GM21723 (cell line): ENCODE measurements around the gene EIF3I.

Experiments
- ATAC-seq: cut with Tn5 transposase; IDR thresholded peaks from one replicate; pipeline ENCODE4 v1.9.1; 2021; ENCODE audit warnings: mild to moderate bottlenecking, moderate library complexity; ENCODE audit not compliant: unreplicated experiment

Gene EIF3I

GRCh38 chr1:32221980-32222755, at the start of gene EIF3I, which contains the start of gene TMEM234:
Gene EIF3I (plus strand): TSS chr1:32222407. CDS start chr1:32222442, 35 bp downstream.
Gene TMEM234 (minus strand): TSS chr1:32222353. CDS start chr1:32222322, 31 bp downstream.
- ATAC-seq: peak; percentile 90

- ATAC-seq: no peak
Observed at GRCh38 chr1:32172621-32173245, 49.5 kb upstream of the EIF3I start.

GRCh38 chr1:32178380-32179192, 43.6 kb upstream of the EIF3I start:
- no peak for ATAC-seq

GRCh38 chr1:32179193-32179442, 43.1 kb upstream of the EIF3I start:
- peak; percentile 4 for ATAC-seq

- peak; percentile 77 for ATAC-seq
Observed at GRCh38 chr1:32179443-32180185, 42.6 kb upstream of the EIF3I start, which contains the start of gene TXLNA. Gene TXLNA (plus strand): TSS chr1:32179675. CDS start chr1:32180346, 671 bp downstream.

GRCh38 chr1:32180186-32181060, 41.8 kb upstream of the EIF3I start:
- no peak for ATAC-seq

- no peak for ATAC-seq
Observed at GRCh38 chr1:32181065-32181464, 41.1 kb upstream of the EIF3I start.

- ATAC-seq: no peak
Observed at GRCh38 chr1:32181563-32181962, 40.6 kb upstream of the EIF3I start.

GRCh38 chr1:32182060-32182459, 40.1 kb upstream of the EIF3I start:
- ATAC-seq: no peak

GRCh38 chr1:32184650-32185049, 37.6 kb upstream of the EIF3I start:
- no peak for ATAC-seq

GRCh38 chr1:32186077-32186476, 36.1 kb upstream of the EIF3I start:
- ATAC-seq: no peak

- no peak for ATAC-seq
Observed at GRCh38 chr1:32186491-32186890, 35.7 kb upstream of the EIF3I start.

- ATAC-seq: no peak
Observed at GRCh38 chr1:32187850-32188249, 34.4 kb upstream of the EIF3I start.

- ATAC-seq: no peak
Observed at GRCh38 chr1:32192220-32192948, 29.8 kb upstream of the EIF3I start.

GRCh38 chr1:32194984-32195383, 27.2 kb upstream of the EIF3I start:
- no peak for ATAC-seq

GRCh38 chr1:32195531-32195930, 26.7 kb upstream of the EIF3I start:
- no peak for ATAC-seq

- ATAC-seq: no peak
Observed at GRCh38 chr1:32195972-32196823, 26.0 kb upstream of the EIF3I start.

GRCh38 chr1:32197074-32197473, 25.1 kb upstream of the EIF3I start:
- ATAC-seq: no peak
